K562 (cell line): ENCODE data around the gene GLDC. TPM values are rescaled to one million over a fixed set of nuclear protein-coding genes. Genes with fewer than 3 reads are reported as not detected.
"Not testable (repeated sequence)": the region's sequence is repeated elsewhere in the genome, so short reads cannot be mapped to it uniquely, and the experiment has no call there.

Source experiments
- ATAC-seq: fragments of 200-7000 bp; cut with Tn5 transposase; 3 replicates; pipeline ENCODE4 v1.9.1; 2020; ENCODE audit warnings: moderate library complexity
- BruUV-seq: library from RNA; stranded (reverse); fragments of 400-500 nt; replicated peaks from 2 replicates; lab custom pipeline; 2021; lab: Mats Ljungman, UMichigan
- CTCF ChIA-PET: fragments of 300-600 bp; formaldehyde crosslinking; extraction: SDS; loops from one replicate; lab custom pipeline; 2021; ENCODE audit warnings: low intra/inter-chr PET ratio; lab: Yijun Ruan, JAX
- POLR2A ChIA-PET: fragments of 300-600, 350-650 bp; sonication (Branson Sonifier 250); formaldehyde crosslinking; extraction: SDS; loops from one replicate; lab custom pipeline; 2021; ENCODE audit warnings: antibody characterized with exemption, inconsistent platforms; lab: Yijun Ruan, JAX
- DNase-seq, 4 experiments: peaks; one replicate each; pipeline versions ENCODE4 v3.0.0 to v3.0.0-alpha.2; 2011 to 2018; ENCODE audit warnings: low spot score in 3 of 4, mixed read lengths in 3 of 4; ENCODE audit errors: extremely low read depth in 1 of 4
- FAIRE-seq: peaks from 2 replicates; lab custom pipeline; 2011; peaks lifted over from hg19 to GRCh38; lab: Jason Lieb, UNC
- H2AFZ ChIP-seq: 2 replicates; pipeline ENCODE4 v1.6.0; 2011; ENCODE audit warnings: low read depth, low read length, control low read depth, inconsistent platforms
- H3K27ac ChIP-seq: fragments of 200-600 bp; 3 replicates; pipeline ENCODE4 v1.8.0; 2011; ENCODE audit warnings: low read depth, mild to moderate bottlenecking, control low read depth, inconsistent platforms, low read length, moderate library complexity, mixed read lengths; ENCODE audit errors: extremely low read depth
- H3K27me3 ChIP-seq, 2 experiments: fragments of 300-600 bp in 1 of 2; 2 replicates in 1 of 2; 3 replicates in 1 of 2; pipeline versions ENCODE4 v1.6.0 to v1.8.0; 2011; ENCODE audit warnings: inconsistent platforms in 2 of 2, low read length in 2 of 2, mild to moderate bottlenecking in 1 of 2, mixed read lengths in 1 of 2, moderate library complexity in 1 of 2; ENCODE audit not compliant: control insufficient read depth in 2 of 2, insufficient read depth in 2 of 2
- H3K36me3 ChIP-seq: fragments of 300-600 bp; 3 replicates; pipeline ENCODE4 v1.8.0; 2011; ENCODE audit warnings: mild to moderate bottlenecking, low read length, inconsistent platforms; ENCODE audit not compliant: control insufficient read depth, insufficient read depth
- H3K4me1 ChIP-seq, 2 experiments: fragments of 200-600 bp in 1 of 2; replicated peaks in 1 of 2; 2 replicates in 1 of 2; 3 replicates in 1 of 2; pipeline versions ENCODE4 v1.5.1 to v1.8.0; 2011; ENCODE audit warnings: inconsistent platforms in 2 of 2, low read length in 2 of 2, mild to moderate bottlenecking in 1 of 2, mixed read lengths in 1 of 2, moderate library complexity in 1 of 2; ENCODE audit not compliant: control insufficient read depth in 2 of 2, insufficient read depth in 2 of 2
- H3K4me2 ChIP-seq: 2 replicates; pipeline ENCODE4 v1.6.1; 2011; ENCODE audit warnings: low read length, control low read depth, inconsistent platforms, mixed read lengths; ENCODE audit not compliant: insufficient read depth
- H3K4me3 ChIP-seq: fragments of 200-600 bp; sonication (generic), shearing (Covaris generic); 2 replicates; pipeline ENCODE4 v1.5.1; 2016; ENCODE audit warnings: control low read depth, inconsistent platforms
- H3K79me2 ChIP-seq: fragments of 200-600 bp; 3 replicates; pipeline ENCODE4 v1.8.0; 2011; ENCODE audit warnings: low read length, inconsistent platforms; ENCODE audit not compliant: control insufficient read depth, insufficient read depth
- H3K9ac ChIP-seq, 2 experiments: 2 replicates each; pipeline versions ENCODE4 v1.6.0 to v1.6.1; 2011; ENCODE audit warnings: low read depth in 2 of 2, low read length in 2 of 2, control low read depth in 1 of 2, inconsistent platforms in 1 of 2, mild to moderate bottlenecking in 1 of 2, mixed read lengths in 1 of 2; ENCODE audit not compliant: insufficient read depth in 1 of 2
- H3K9me1 ChIP-seq: one replicate; pipeline ENCODE4 v1.6.0; 2011; ENCODE audit warnings: inconsistent platforms, mild to moderate bottlenecking, low read length, moderate library complexity; ENCODE audit not compliant: control insufficient read depth, insufficient read depth
- H3K9me3 ChIP-seq: replicated peaks from 2 replicates; pipeline ENCODE4 v1.5.1; 2011; ENCODE audit warnings: low read depth, low read length, inconsistent platforms; ENCODE audit not compliant: control insufficient read depth, insufficient read depth
- H4K20me1 ChIP-seq: replicated peaks from 2 replicates; pipeline ENCODE4 v1.6.1; 2011; ENCODE audit warnings: low read length, inconsistent platforms, mixed read lengths; ENCODE audit not compliant: control insufficient read depth, insufficient read depth
- CBX1 ChIP-seq: sonication (generic); IDR thresholded peaks from 2 replicates; pipeline ENCODE4 v1.6.1; 2016; ENCODE audit warnings: antibody characterized with exemption, low read depth, mild to moderate bottlenecking
- HDAC2 ChIP-seq: fragments of 450-650 bp; IDR thresholded peaks from 2 replicates; pipeline ENCODE4 v1.6.1; 2016; ENCODE audit warnings: mild to moderate bottlenecking
- ZNF282 ChIP-seq: sonication (generic); formaldehyde crosslinking; IDR thresholded peaks from 2 replicates; pipeline ENCODE4 v1.8.1; 2023; ENCODE audit warnings: missing genetic modification reagents
- ZNF764 ChIP-seq: fragments of 250-450 bp; sonication (Bioruptor Pico); IDR thresholded peaks from 2 replicates; pipeline ENCODE4 v1.4.0; 2020; ENCODE audit warnings: low read depth, mild to moderate bottlenecking, moderate library complexity
- WGBS: fragments of 100-300 bp; shearing (Covaris generic); methylation state at CpG from one replicate; pipeline ENCODE4 v1.1.6; 2016; ENCODE audit warnings: low coverage, mixed read lengths; ENCODE audit not compliant: insufficient coverage; ENCODE audit errors: missing lambda C conversion rate; 5-methylcytosine and 5-hydroxymethylcytosine counted together
- in situ Hi-C: fragments of 300-500 bp; cut with MboI; formaldehyde crosslinking; loops from 4 replicates; pipeline ENCODE4 v1.15.0; 2018; ENCODE audit warnings: inconsistent platforms, mixed read lengths
- intact Hi-C: fragments of 100-400 bp; cut with micrococcal nuclease; formaldehyde crosslinking; loops from 2 replicates; pipeline ENCODE4 v1.14.2; 2022
- polyA plus RNA-seq, 8 experiments: library from polyadenylated mRNA; depleted of rRNA in 4 of 8; stranded (reverse) in 5 of 8; unstranded in 3 of 8; fragments of >200 nt; fragmentation: Nextera tagmentation in 2 of 8; fragmentation: Illumina TruSeq in 1 of 8; extraction: Ambion mirVana in 2 of 8; extraction: Trizol in 1 of 8; gene quantifications; 2 replicates each; pipeline versions ENCODE4 v1.2.1 to v1.2.3, GENCODE V29; 2011 to 2014; ENCODE audit warnings: inconsistent platforms in 1 of 8, missing spikeins in 1 of 8
- total RNA-seq, 7 experiments: library from RNA; depleted of rRNA in 6 of 7; stranded (reverse); fragments of >200 nt in 6 of 7; fragmentation: Illumina TruSeq in 2 of 7; extraction: Trizol in 2 of 7; gene quantifications; 2 replicates each; pipeline versions ENCODE4 v1.2.1 to v1.2.3, GENCODE V29; 2011 to 2021; ENCODE audit warnings: low replicate concordance in 1 of 7
- TF ChIP-seq, protein P1 (sequence below): fragments of 250-450 bp; sonication (Bioruptor Pico); IDR thresholded peaks from 2 replicates; pipeline ENCODE4 v1.4.0; 2020; ENCODE audit warnings: mild to moderate bottlenecking, moderate library complexity

The GLDC gene
- total and polyA plus RNA-seq, 9 of the 15 experiments (the other 6 are each of a cell fraction or from before 2014, with no cell fraction given) = 0.03 to 0.27 (median 0.08) TPM; not detected in 6

DNA sequence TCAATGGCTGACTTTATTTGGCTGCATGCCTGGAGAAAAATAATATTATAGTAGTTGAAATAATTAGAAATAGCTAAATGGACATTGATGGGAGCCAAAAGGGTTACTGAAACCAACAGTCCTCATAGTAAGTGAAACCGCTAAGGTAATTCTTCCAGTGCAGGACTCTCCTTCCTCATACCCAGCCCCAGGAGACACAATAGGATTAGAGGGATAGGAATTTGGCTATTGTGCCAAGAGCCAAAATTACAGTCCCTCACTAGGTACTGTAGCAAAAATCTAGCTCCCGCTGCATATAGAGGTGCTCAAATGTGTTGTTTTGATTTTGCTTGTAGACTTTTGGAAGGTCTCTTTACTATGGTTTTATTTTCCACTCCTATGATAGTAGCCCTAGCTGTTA lies 20.2 kb downstream of the GLDC start (continued):
- TF ChIP-seq ZNF282 (CRISPR knock-in tag) (no peak), CBX1 (no peak), ZNF764 (no peak), HDAC2 (no peak)
- TF ChIP-seq, protein P1, sequence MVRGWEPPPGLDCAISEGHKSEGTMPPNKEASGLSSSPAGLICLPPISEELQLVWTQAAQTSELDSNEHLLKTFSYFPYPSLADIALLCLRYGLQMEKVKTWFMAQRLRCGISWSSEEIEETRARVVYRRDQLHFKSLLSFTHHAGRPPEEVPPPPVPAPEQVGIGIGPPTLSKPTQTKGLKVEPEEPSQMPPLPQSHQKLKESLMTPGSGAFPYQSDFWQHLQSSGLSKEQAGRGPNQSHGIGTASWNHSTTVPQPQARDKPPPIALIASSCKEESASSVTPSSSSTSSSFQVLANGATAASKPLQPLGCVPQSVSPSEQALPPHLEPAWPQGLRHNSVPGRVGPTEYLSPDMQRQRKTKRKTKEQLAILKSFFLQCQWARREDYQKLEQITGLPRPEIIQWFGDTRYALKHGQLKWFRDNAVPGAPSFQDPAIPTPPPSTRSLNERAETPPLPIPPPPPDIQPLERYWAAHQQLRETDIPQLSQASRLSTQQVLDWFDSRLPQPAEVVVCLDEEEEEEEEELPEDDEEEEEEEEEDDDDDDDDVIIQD (CRISPR knock-in tag) = no peak
- TF ChIP-seq, all 486 proteins: peak for 0

GRCh38 chr9:6622784-6623183 lies 22.7 kb downstream of the GLDC start:
- H4K20me1 ChIP-seq, BruUV-seq, H2AFZ ChIP-seq, H3K36me3 ChIP-seq, ATAC-seq, FAIRE-seq, CTCF ChIA-PET, intact Hi-C loops, DNase-seq, H3K27ac ChIP-seq, H3K79me2 ChIP-seq, H3K4me1 ChIP-seq, in situ Hi-C loops, H3K9me3 ChIP-seq, H3K9ac ChIP-seq, H3K4me2 ChIP-seq, H3K27me3 ChIP-seq, H3K4me3 ChIP-seq, H3K9me1 ChIP-seq, POLR2A ChIA-PET: not testable (repeated sequence)
- WGBS = no CpG with 5 or more reads among the region's 29 CpGs
